Activated T-cell treated with anti-CD3 and anti-CD28 coated beads, Interleukin-2, amount 50 U/mL, for 4 hours (primary cell): Measurements from ENCODE around the gene AQP1. TPM values are rescaled to one million over a fixed set of nuclear protein-coding genes. Genes with fewer than 3 reads are reported as not detected.

Source experiments
- ATAC-seq, 2 donors: fragments of 200-7000 bp; cut with Tn5 transposase; one replicate each; pipeline ENCODE4 v1.10.0; 2021
- DNase-seq: peaks from one replicate; pipeline ENCODE4 v3.0.0-alpha.2; 2020
- H3K27me3 Mint-ChIP-seq: one replicate; pipeline ENCODE4 v1.8.0; 2021; ENCODE audit warnings: low read depth, mixed read lengths
- H3K36me3 Mint-ChIP-seq: one replicate; pipeline ENCODE4 v1.8.0; 2022; ENCODE audit warnings: mixed read lengths; ENCODE audit not compliant: insufficient read depth
- H3K4me1 Mint-ChIP-seq: one replicate; pipeline ENCODE4 v1.8.0; 2021; ENCODE audit warnings: low read depth, mixed read lengths
- H3K4me3 Mint-ChIP-seq: one replicate; pipeline ENCODE4 v1.8.0; 2021; ENCODE audit warnings: mild to moderate bottlenecking, moderate library complexity, mixed read lengths
- H3K9me3 Mint-ChIP-seq: one replicate; pipeline ENCODE4 v1.8.0; 2021; ENCODE audit warnings: mixed read lengths
- total RNA-seq, 3 donors: library from RNA; stranded (reverse); gene quantifications; one replicate each; pipeline ENCODE4 v1.2.1, GENCODE V29; 2021

The AQP1 gene
- total RNA-seq, 3 donors from 2014 or later: 0.79 to 1.1 (median 0.91) TPM

DNA sequence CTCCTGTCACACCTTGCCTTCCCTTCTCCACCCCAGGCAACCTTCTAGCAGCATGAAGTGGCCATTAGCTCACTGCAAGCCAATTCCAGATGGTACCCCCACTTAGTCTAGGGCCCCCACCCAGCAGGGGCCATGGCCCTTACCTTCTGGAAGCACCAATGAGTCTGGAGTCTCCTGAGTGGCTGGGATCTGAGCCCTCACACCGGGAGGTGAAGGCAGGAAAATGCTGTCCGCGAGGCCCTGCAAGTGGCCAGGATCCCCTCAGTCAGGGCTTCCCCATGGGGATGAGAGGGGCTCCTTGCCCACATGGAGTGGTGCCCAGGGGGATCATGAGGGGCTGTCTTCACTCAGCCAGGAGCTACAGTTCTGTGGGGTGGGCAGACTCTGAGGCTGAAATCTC, 4.6 kb downstream of the AQP1 start:
- H3K4me1 Mint-ChIP-seq: no peaks in the 10 kb centered on the region
- H3K27me3 Mint-ChIP-seq: no peaks in the 10 kb centered on the region
- DNase-seq (no peak), ATAC-seq (no peak)
- no peaks in the 10 kb centered on the region for H3K9me3 Mint-ChIP-seq
- H3K36me3 Mint-ChIP-seq: no peaks in the 10 kb centered on the region
- H3K4me3 Mint-ChIP-seq: no peak overlapping the region

DNA sequence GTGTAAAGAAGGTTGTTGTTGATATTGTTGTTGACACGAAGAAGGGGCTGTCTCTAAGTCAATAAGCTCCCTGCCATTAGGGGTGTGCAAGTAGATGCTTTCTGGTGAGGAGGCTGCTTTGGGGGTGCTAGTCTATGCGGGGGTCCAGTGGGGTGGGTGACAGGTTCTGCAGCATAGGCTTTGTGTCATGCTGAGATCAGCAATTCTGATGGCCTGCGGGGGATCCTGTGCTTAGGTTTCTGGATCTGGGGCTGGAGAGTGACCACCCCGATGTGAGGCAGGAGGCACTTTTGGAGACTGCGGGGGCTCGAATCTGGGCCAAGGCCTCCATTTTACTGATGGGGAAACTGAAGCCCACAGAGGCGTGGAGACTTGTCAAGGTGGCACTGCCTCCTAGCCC, 5.1 kb downstream of the AQP1 start:
- DNase-seq: no peak
- H3K4me3 Mint-ChIP-seq: no peak overlapping the region
- H3K9me3 Mint-ChIP-seq: no peaks in the 10 kb centered on the region
- no peaks in the 10 kb centered on the region for H3K36me3 Mint-ChIP-seq
- H3K27me3 Mint-ChIP-seq: no peaks in the 10 kb centered on the region
- ATAC-seq: no peak
- H3K4me1 Mint-ChIP-seq: no peaks in the 10 kb centered on the region

DNA sequence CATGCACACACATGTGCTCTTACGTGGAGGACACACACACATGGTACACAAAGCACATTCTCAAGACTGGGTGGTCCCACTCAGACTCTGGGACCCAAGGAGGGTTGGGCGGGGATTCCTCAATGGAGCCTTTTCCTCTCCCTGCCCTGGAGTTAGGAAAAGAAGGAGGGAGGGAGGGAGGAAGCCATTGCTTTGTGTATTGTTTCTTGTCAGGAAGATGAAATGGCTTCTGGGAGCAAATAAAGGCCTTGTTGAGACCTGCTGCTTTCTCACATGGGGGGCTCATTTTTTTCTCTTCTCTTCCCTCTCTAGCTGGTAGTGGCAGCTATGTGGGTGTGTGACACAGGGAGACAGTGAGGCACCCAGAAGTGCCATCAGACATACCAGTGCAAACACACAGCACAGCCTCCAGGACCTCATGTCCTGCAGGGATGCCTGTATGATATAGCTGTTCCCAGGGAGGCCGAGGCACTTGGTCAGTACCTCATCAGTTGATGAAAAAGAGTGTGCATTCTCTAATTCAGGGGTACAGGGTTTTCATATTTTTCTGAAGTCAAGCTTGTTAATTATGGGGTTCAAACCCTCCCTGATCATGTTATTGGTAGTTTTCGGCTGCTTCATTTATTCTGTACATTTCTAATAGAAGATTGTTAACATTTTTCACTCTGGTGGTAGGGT, 5.7 kb downstream of the AQP1 start:
- no peaks in the 10 kb centered on the region for H3K4me1 Mint-ChIP-seq
- ATAC-seq (no peak), DNase-seq (no peak)
- no peaks in the 10 kb centered on the region for H3K27me3 Mint-ChIP-seq
- no peaks in the 10 kb centered on the region for H3K36me3 Mint-ChIP-seq
- H3K9me3 Mint-ChIP-seq: no peaks in the 10 kb centered on the region
- no peak overlapping the region for H3K4me3 Mint-ChIP-seq

DNA sequence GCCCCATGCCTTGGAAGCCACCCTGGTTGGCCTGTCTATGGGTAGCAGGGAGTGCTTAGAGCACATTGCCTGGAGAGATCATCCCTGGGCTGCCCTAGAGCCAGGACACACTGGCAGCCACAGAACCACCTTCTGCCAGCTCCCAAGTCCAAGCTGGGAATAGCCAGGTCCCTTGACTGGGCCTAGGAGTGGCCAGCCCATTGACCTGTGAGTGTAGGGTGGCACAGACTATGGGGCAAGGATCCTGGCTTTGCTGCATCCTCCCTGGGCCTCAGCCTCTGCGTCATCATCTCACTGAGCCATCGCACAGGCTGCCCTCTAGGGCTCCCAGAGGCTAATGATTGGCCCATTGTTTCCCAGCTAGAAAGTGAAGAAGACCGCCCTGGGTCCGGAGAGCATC, 7.0 kb downstream of the AQP1 start:
- no peak overlapping the region for H3K4me3 Mint-ChIP-seq
- H3K27me3 Mint-ChIP-seq: no peaks in the 10 kb centered on the region
- H3K36me3 Mint-ChIP-seq: no peaks in the 10 kb centered on the region
- H3K9me3 Mint-ChIP-seq: no peaks in the 10 kb centered on the region
- ATAC-seq (no peak), DNase-seq (no peak)
- H3K4me1 Mint-ChIP-seq: no peaks in the 10 kb centered on the region

DNA sequence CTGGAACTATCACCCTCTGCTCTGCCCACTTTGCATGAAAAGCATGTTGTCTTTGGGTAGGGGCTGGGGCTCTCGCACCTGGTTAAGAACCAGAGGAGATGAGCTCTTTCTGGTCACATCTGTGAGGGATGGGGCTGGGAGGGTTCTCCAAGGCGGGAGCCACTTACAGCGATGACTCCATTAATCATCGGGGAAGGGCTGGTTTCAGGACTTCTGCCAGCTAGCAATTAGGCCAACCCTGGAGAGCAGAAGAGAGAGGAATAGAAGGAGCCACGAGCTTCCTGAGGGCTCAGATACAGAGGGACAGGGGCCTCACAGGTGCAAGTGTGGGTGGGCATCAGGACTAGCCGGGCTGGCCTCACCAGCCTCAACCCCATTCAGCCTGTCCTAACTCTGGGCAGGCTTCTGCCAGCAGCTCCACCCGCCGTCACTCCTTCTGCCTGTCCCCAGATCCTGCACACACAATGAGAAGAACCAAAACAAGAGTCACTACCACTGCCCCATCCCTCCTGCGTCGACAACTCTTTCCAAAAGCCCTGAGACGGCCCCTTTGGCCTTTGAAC, 8.4 kb downstream of the AQP1 start:
- no peaks in the 10 kb centered on the region for H3K27me3 Mint-ChIP-seq
- ATAC-seq: no peak
- H3K9me3 Mint-ChIP-seq: no peaks in the 10 kb centered on the region
- no peak overlapping the region for H3K4me3 Mint-ChIP-seq
- no peak for DNase-seq
- no peaks in the 10 kb centered on the region for H3K4me1 Mint-ChIP-seq
- H3K36me3 Mint-ChIP-seq: no peaks in the 10 kb centered on the region

DNA sequence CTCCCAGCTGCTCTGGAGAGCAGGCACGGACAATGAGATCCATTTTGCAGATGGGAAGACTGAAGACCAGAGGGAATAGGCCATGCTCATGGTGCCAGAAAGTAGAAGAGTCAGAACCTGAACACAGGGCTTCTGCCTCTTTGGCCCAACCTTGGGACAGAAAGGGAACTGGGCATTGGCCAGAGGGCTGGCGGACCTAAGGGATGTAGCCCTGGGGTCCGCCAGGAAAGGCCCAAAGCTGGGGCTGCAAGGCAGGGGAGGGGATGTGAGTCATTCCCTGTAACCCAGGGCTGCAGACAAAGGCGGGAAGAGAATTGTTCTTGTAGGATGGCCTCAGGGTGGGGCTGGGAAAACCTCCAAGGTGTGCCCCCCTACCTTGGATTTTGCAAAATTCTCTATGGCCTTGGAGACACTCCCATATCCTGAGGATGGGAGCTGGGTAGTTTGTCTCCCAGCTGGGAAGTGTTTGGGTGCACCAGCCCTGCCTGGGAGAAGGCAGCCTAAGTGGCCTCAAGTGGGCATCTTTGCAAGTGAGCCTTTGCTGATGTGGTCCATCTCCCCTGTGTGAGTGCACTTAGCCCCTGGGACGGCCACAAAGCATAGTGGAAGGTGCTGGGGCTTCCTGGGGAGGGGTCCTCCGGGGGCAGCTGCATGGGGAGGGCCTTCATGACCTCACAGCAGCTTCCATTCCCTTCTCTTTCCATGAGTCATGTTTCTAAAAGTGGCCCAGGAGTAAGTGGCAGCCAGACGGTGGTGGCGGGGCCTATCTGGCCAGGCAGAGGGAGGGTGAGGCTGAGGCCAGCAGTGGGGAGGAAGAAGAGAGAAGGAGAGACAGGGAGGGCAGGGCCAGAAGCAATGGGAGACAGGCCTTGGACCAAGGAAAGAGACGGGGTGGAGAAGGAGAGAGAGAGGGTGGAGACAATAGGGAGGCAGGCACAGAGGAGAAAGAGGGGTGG, 9.2 kb downstream of the AQP1 start:
- H3K4me3 Mint-ChIP-seq: no peak overlapping the region
- no peaks in the 10 kb centered on the region for H3K27me3 Mint-ChIP-seq
- ATAC-seq: no peak
- no peaks in the 10 kb centered on the region for H3K4me1 Mint-ChIP-seq
- no peaks in the 10 kb centered on the region for H3K9me3 Mint-ChIP-seq
- no peaks in the 10 kb centered on the region for H3K36me3 Mint-ChIP-seq
- DNase-seq: no peak

DNA sequence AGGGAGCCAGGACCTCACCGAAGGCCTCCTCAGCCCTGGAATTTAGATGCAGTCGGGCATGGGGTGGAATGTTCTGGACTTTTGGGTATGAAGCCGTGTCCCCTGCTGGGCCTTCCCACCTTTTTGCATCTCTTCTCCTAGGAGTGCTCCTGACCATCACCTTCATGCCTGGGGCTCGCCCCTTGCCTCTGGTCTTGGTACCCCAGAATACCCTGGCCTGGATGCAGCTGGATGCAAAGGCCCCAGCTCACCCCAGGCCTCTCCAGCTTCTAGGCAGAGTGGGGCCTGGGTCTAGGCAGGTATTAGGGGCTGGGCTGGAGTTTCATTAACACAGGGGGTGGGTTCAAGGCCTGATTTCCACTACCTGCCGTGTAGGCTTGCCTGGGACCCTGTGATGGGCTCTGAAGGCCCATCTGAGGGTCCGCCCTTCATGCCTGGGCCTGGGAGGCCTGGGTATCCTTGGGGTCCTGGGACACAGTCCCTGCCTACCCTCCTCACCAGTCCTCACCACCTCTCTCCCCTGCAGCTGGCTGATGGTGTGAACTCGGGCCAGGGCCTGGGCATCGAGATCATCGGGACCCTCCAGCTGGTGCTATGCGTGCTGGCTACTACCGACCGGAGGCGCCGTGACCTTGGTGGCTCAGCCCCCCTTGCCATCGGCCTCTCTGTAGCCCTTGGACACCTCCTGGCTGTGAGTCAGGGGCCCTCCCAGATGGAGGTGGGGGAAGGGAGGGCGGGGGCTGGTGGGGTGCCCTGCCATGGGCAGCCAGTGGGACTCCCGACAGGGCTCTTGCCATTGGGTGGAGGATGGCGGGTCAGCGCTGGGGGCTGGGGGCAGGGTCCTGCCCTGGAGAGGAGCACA, 10.1 kb downstream of the AQP1 start:
- H3K4me1 Mint-ChIP-seq: no peaks in the 10 kb centered on the region
- DNase-seq (peak; percentile 3), ATAC-seq (no peak)
- H3K36me3 Mint-ChIP-seq: no peaks in the 10 kb centered on the region
- H3K27me3 Mint-ChIP-seq: no peaks in the 10 kb centered on the region
- peaks cover 2% of the 10 kb centered on the region for H3K9me3 Mint-ChIP-seq
- no peak overlapping the region for H3K4me3 Mint-ChIP-seq

DNA sequence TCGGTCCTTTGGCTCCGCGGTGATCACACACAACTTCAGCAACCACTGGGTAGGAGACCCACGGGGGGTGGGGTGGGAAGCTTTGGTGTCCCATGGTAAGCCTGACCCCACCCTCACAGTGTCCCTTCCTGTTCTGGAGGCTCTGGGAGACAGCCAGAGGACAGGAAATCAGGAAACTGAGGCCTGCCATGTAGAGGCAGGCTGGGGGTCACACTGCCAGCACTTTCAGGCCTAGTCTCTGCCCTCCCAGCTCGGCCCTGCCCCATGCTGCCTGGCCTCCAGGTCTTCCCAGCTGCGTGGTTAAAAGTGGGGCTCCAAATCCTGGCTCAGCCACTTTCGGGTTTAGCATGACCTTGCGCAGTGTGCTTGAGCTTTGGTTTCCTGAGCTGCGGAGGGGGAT, 10.9 kb downstream of the AQP1 start:
- Mint-ChIP-seq H3K4me1 (no peaks in the 10 kb centered on the region), H3K27me3 (no peaks in the 10 kb centered on the region), H3K4me3 (no peak overlapping the region), H3K9me3 (peaks cover 9% of the 10 kb centered on the region), H3K36me3 (no peaks in the 10 kb centered on the region)
- DNase-seq: no peak
- no peak for ATAC-seq

DNA sequence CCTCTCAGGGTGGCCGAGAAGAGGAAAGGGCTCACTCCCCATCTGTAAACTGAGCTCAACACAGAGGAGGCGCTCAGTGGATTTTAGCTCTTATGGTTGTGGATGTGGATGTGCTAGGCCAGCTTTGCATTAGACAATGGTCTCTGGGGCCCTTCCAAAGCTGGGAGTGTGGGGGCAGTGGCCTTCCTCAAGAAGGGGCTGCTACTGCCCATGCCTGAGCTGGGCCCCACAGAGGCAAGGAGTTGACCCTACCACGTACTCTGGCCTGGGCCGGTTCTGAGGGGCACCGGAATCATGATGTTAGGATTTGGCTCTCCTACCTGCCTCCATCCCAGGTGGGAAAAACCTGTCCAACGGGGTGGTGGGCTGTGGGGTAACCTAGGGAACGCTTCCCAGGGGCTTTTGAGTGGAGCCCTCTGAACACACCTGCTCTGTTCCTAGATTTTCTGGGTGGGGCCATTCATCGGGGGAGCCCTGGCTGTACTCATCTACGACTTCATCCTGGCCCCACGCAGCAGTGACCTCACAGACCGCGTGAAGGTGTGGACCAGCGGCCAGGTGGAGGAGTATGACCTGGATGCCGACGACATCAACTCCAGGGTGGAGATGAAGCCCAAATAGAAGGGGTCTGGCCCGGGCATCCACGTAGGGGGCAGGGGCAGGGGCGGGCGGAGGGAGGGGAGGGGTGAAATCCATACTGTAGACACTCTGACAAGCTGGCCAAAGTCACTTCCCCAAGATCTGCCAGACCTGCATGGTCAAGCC, 11.5 kb downstream of the AQP1 start:
- Mint-ChIP-seq H3K9me3 (peaks cover 12% of the 10 kb centered on the region), H3K4me3 (no peak overlapping the region), H3K4me1 (no peaks in the 10 kb centered on the region), H3K27me3 (no peaks in the 10 kb centered on the region), H3K36me3 (no peaks in the 10 kb centered on the region)
- ATAC-seq (no peak), DNase-seq (peak; percentile 1)

DNA sequence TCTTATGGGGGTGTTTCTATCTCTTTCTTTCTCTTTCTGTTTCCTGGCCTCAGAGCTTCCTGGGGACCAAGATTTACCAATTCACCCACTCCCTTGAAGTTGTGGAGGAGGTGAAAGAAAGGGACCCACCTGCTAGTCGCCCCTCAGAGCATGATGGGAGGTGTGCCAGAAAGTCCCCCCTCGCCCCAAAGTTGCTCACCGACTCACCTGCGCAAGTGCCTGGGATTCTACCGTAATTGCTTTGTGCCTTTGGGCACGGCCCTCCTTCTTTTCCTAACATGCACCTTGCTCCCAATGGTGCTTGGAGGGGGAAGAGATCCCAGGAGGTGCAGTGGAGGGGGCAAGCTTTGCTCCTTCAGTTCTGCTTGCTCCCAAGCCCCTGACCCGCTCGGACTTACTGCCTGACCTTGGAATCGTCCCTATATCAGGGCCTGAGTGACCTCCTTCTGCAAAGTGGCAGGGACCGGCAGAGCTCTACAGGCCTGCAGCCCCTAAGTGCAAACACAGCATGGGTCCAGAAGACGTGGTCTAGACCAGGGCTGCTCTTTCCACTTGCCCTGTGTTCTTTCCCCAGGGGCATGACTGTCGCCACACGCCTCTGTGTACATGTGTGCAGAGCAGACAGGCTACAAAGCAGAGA, 12.2 kb downstream of the AQP1 start:
- ATAC-seq (no peak), DNase-seq (peak; percentile 1)
- peaks cover 12% of the 10 kb centered on the region for H3K9me3 Mint-ChIP-seq
- no peaks in the 10 kb centered on the region for H3K27me3 Mint-ChIP-seq
- H3K36me3 Mint-ChIP-seq: no peaks in the 10 kb centered on the region
- H3K4me3 Mint-ChIP-seq: no peak overlapping the region
- H3K4me1 Mint-ChIP-seq: no peaks in the 10 kb centered on the region

DNA sequence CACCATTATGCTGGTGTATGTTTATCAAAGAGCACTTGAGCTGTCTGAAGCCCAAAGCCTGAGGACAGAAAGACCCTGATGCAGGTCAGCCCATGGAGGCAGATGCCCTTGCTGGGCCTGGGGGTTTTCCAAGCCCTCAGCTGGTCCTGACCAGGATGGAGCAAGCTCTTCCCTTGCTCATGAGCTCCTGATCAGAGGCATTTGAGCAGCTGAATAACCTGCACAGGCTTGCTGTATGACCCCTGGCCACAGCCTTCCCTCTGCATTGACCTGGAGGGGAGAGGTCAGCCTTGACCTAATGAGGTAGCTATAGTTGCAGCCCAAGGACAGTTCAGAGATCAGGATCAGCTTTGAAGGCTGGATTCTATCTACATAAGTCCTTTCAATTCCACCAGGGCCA, 13.0 kb downstream of the AQP1 start:
- DNase-seq: no peak
- ATAC-seq: no peak

DNA sequence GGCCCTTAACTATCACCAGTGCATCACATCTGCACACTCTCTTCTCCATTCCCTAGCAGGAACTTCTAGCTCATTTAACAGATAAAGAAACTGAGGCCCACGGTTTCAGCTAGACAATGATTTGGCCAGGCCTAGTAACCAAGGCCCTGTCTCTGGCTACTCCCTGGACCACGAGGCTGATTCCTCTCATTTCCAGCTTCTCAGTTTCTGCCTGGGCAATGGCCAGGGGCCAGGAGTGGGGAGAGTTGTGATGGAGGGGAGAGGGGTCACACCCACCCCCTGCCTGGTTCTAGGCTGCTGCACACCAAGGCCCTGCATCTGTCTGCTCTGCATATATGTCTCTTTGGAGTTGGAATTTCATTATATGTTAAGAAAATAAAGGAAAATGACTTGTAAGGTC, 13.5 kb downstream of the AQP1 start:
- Mint-ChIP-seq H3K4me1 (no peaks in the 10 kb centered on the region), H3K9me3 (peaks cover 12% of the 10 kb centered on the region), H3K27me3 (no peaks in the 10 kb centered on the region), H3K4me3 (no peak overlapping the region), H3K36me3 (no peaks in the 10 kb centered on the region)
- peak; percentile 2 for DNase-seq
- ATAC-seq: no peak

More for the DNA sequence above, 13.0 kb downstream of the AQP1 start:
- H3K4me3 Mint-ChIP-seq: no peak overlapping the region
- no peaks in the 10 kb centered on the region for H3K4me1 Mint-ChIP-seq
- no peaks in the 10 kb centered on the region for H3K27me3 Mint-ChIP-seq
- H3K9me3 Mint-ChIP-seq: peaks cover 12% of the 10 kb centered on the region
- H3K36me3 Mint-ChIP-seq: no peaks in the 10 kb centered on the region

DNA sequence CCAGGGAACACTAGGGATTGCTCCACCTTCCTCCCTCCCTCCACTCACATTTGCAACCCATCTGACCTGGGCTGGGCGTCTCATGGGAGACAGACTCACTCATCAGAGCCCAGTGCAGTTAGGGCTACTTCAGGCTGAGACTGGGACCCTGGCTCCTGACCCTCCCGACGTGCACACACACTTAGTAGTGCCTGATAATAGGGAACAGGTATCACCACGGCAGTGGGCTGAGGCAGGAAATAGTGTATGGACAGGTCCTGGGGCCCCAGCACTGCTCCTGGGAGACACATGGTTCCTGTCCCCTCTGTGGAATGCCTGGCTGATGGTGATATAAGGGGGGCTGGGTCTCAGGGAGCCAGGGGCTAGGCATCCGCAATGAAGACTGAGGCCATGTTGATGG, 14.3 kb downstream of the AQP1 start:
- H3K27me3 Mint-ChIP-seq: no peaks in the 10 kb centered on the region
- H3K9me3 Mint-ChIP-seq: peaks cover 12% of the 10 kb centered on the region
- no peaks in the 10 kb centered on the region for H3K36me3 Mint-ChIP-seq
- H3K4me3 Mint-ChIP-seq: no peak overlapping the region
- peak; percentile 2 for DNase-seq
- no peaks in the 10 kb centered on the region for H3K4me1 Mint-ChIP-seq
- ATAC-seq: no peak
